Subcutaneous adipose tissue (tissue), 4 donors: ENCODE data around the gene TPR. TPM values are rescaled to one million over a fixed set of nuclear protein-coding genes. Genes with fewer than 3 reads are reported as not detected.

Experiments used
- total RNA-seq, 4 donors: library from RNA; depleted of rRNA; stranded (reverse); fragments of >200 nt; gene quantifications; one replicate each; pipeline ENCODE4 v1.1.0, GENCODE V29; 2016
- TF ChIP-seq, protein P1 (sequence below): fragments of 450-650 bp; IDR thresholded peaks from one replicate; pipeline ENCODE4 v1.5.1; 2016; ENCODE audit warnings: low read depth, mild to moderate bottlenecking, control low read depth, antibody characterized with exemption, moderate library complexity

TPR gene
- total RNA-seq, 4 donors from 2014 or later, result 72.6 to 93.6 (median 75.6) TPM

DNA sequence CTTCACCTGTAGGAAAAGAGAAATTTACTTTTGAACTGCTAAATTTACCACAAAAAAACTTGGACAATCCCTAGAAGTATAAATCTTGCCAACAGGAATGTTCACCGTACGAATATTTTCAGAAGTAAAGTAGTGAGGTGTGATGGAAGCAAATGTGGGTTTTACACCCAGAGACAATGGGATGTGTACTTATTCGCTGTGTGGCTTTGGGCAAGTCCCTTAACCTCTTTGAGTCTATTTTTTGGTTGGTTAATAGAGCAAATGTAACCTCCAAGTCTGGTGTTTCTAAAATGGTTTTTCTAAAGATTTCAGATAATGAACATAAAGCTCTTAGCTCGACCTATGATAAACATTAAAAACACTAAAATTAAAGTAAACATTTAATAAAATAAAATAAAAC is 51.2 kb downstream of the TPR start:
- TF ChIP-seq, protein P1, sequence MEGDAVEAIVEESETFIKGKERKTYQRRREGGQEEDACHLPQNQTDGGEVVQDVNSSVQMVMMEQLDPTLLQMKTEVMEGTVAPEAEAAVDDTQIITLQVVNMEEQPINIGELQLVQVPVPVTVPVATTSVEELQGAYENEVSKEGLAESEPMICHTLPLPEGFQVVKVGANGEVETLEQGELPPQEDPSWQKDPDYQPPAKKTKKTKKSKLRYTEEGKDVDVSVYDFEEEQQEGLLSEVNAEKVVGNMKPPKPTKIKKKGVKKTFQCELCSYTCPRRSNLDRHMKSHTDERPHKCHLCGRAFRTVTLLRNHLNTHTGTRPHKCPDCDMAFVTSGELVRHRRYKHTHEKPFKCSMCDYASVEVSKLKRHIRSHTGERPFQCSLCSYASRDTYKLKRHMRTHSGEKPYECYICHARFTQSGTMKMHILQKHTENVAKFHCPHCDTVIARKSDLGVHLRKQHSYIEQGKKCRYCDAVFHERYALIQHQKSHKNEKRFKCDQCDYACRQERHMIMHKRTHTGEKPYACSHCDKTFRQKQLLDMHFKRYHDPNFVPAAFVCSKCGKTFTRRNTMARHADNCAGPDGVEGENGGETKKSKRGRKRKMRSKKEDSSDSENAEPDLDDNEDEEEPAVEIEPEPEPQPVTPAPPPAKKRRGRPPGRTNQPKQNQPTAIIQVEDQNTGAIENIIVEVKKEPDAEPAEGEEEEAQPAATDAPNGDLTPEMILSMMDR, result no peak

DNA sequence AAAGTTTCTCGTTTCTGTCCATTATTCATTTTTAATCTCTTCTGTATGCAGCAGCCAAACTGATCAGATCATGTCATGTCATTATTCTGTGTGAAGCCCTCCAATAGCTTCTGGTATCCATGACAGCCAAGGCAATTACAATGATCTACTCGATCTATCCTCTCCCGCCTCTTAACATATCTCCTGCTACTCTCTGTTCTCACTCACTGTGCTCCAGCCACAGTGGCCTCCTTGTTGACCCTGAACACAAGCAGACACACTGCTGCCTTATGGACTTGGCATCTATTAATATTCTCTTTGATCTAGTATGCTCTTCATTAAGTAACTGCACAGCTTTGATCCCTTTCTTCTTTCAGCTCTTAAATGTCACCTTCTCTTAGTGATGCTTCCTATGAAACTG is 59.5 kb downstream of the TPR start:
- TF ChIP-seq, protein P1, result no peak

DNA sequence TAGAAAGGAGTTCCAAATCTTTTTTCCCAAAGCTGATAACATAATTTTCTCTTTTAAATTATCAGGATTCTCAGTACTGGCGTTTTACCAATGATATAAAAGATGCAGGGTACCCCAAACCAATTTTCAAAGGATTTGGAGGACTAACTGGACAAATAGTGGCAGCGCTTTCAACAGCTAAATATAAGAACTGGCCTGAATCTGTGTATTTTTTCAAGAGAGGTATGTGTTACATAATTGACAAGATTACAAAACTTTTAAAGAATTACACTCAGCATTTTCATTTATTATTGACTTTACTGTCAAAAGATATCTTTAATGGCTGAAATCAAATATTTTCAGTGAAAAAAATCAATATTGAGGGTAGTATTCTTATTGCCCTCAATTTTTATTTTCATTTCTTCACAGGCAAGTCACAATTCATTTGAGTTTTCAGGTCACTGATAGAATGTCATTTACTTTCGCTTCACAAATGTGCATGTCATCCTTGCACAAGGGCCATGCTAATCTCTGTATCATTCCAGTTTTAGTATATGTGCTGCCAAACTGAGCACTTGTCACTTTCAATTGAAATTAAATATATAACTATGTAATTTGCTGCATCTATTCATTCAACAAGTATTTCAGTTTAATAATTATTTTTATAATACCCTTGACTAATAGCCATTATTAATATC is 63.5 kb downstream of the TPR start:
- TF ChIP-seq, protein P1, result no peak

DNA sequence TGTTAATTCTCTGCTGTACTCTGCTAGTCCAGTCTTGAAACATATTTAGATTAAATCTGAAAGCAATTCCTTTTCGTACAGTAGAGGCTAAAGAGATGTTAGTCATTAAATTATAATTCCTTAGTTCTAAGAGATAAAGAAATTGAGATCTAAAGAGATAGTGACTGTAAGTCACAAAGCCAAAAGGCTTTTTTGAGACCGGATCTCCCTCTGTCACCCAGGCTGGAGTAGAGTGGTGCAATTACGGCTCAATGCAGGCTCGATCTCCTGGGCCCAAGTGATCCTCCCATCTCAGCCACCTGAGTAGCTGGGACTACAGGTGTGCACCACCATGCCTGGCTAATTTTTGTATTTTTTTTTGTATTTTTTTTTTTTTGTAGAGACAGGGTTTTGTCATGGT is 64.7 kb downstream of the TPR start:
- TF ChIP-seq, protein P1, result no peak

DNA sequence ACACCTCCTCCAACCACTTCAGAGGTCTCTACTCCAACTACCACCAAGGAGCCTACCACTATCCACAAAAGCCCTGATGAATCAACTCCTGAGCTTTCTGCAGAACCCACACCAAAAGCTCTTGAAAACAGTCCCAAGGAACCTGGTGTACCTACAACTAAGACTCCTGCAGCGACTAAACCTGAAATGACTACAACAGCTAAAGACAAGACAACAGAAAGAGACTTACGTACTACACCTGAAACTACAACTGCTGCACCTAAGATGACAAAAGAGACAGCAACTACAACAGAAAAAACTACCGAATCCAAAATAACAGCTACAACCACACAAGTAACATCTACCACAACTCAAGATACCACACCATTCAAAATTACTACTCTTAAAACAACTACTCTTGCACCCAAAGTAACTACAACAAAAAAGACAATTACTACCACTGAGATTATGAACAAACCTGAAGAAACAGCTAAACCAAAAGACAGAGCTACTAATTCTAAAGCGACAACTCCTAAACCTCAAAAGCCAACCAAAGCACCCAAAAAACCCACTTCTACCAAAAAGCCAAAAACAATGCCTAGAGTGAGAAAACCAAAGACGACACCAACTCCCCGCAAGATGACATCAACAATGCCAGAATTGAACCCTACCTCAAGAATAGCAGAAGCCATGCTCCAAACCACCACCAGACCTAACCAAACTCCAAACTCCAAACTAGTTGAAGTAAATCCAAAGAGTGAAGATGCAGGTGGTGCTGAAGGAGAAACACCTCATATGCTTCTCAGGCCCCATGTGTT is 66.6 kb downstream of the TPR start:
- TF ChIP-seq, protein P1, result no peak

DNA sequence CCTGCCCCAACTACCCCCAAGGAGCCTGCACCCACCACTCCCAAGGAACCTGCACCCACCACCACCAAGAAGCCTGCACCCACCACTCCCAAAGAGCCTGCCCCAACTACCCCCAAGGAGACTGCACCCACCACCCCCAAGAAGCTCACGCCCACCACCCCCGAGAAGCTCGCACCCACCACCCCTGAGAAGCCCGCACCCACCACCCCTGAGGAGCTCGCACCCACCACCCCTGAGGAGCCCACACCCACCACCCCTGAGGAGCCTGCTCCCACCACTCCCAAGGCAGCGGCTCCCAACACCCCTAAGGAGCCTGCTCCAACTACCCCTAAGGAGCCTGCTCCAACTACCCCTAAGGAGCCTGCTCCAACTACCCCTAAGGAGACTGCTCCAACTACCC is 67.6 kb downstream of the TPR start:
- TF ChIP-seq, protein P1, result no peak

DNA sequence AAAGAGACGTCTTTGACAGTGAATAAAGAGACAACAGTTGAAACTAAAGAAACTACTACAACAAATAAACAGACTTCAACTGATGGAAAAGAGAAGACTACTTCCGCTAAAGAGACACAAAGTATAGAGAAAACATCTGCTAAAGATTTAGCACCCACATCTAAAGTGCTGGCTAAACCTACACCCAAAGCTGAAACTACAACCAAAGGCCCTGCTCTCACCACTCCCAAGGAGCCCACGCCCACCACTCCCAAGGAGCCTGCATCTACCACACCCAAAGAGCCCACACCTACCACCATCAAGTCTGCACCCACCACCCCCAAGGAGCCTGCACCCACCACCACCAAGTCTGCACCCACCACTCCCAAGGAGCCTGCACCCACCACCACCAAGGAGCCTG is 68.5 kb downstream of the TPR start:
- TF ChIP-seq, protein P1, result no peak
